GM18519 (cell line): Measurements from ENCODE around the gene RBP4.
"Not testable (repeated sequence)": the region's sequence is repeated elsewhere in the genome, so short reads cannot be mapped to it uniquely, and the experiment has no call there.

ENCODE experiments used
- ATAC-seq: cut with Tn5 transposase; IDR thresholded peaks from one replicate; pipeline ENCODE4 v1.9.1; 2021; ENCODE audit warnings: mild to moderate bottlenecking, moderate library complexity; ENCODE audit not compliant: unreplicated experiment, low FRiP score

Gene RBP4

GRCh38 chr10:93567277-93568104 lies 33.5 kb downstream of the RBP4 start:
- ATAC-seq = no peak

GRCh38 chr10:93566435-93567276 lies 34.4 kb downstream of the RBP4 start, which contains the start of gene FFAR4:
TSS of gene FFAR4 (plus strand) at chr10:93566665. CDS start at chr10:93566721, 56 bp downstream.
- no peak for ATAC-seq

GRCh38 chr10:93565446-93565845 lies 35.6 kb downstream of the RBP4 start:
- ATAC-seq = no peak

GRCh38 chr10:93560541-93560940 lies 40.5 kb downstream of the RBP4 start:
- ATAC-seq = no peak

- ATAC-seq = no peak
Observed at GRCh38 chr10:93559490-93559889, 41.5 kb downstream of the RBP4 start.

- no peak for ATAC-seq
Observed at GRCh38 chr10:93554760-93555432, 46.1 kb downstream of the RBP4 start.

GRCh38 chr10:93554316-93554663 lies 46.7 kb downstream of the RBP4 start:
- no peak for ATAC-seq

- ATAC-seq = no peak
Observed at GRCh38 chr10:93553482-93554315, 47.3 kb downstream of the RBP4 start.

GRCh38 chr10:93552780-93553179 lies 48.3 kb downstream of the RBP4 start:
- ATAC-seq = no peak

GRCh38 chr10:93550606-93551005 lies 50.4 kb downstream of the RBP4 start:
- ATAC-seq = no peak

GRCh38 chr10:93548376-93549071 lies 52.5 kb downstream of the RBP4 start:
- ATAC-seq = no peak

GRCh38 chr10:93547522-93547921 lies 53.5 kb downstream of the RBP4 start:
- ATAC-seq = no peak

GRCh38 chr10:93546995-93547394 lies 54.0 kb downstream of the RBP4 start:
- not testable (repeated sequence) for ATAC-seq

- ATAC-seq = no peak
Observed at GRCh38 chr10:93542358-93542791, 58.7 kb downstream of the RBP4 start.
